ENCODE measurements around the gene CHD5. TPM values are rescaled to one million over a fixed set of nuclear protein-coding genes. Genes with fewer than 3 reads are reported as not detected.

The CHD5 gene
- polyA plus RNA-seq, 3 donors = 0.07 TPM; not detected in 2

DNA sequence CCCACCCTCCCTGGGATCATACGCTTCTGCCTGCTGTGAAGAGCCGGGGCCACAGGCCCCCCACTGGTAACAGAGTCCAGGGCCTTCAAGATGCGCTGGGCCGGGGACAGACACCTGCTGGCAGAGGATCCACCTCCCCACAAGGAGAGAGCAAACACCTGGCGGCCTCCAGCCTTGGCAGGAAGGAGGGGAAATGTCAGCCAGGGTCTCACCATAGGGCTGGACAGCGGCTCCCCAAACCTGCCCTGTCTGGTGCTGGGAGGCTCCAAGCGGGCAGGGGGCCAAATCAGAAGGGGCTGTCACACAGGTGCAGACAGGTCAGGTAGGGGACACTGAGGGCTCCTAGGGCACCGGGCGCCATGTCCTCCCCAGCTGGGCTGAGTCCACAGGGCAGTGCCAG lies 75.5 kb downstream of the CHD5 start:
- Mint-ChIP-seq H3K36me3 (no peaks in the 10 kb centered on the region), H3K27ac (no peak overlapping the region), H3K27me3 (ENCODE audit: low read depth in 3 of 3) (peaks cover 2 to 14% (median 5%) of the 10 kb centered on the region in 3 donors), H3K4me1 (peaks cover 3% of the 10 kb centered on the region), H3K4me3 (no peak overlapping the region), H3K9me3 (peaks cover 0 to 5% (median 0%) of the 10 kb centered on the region in 7 donors)
- TF ChIP-seq, protein P1, sequence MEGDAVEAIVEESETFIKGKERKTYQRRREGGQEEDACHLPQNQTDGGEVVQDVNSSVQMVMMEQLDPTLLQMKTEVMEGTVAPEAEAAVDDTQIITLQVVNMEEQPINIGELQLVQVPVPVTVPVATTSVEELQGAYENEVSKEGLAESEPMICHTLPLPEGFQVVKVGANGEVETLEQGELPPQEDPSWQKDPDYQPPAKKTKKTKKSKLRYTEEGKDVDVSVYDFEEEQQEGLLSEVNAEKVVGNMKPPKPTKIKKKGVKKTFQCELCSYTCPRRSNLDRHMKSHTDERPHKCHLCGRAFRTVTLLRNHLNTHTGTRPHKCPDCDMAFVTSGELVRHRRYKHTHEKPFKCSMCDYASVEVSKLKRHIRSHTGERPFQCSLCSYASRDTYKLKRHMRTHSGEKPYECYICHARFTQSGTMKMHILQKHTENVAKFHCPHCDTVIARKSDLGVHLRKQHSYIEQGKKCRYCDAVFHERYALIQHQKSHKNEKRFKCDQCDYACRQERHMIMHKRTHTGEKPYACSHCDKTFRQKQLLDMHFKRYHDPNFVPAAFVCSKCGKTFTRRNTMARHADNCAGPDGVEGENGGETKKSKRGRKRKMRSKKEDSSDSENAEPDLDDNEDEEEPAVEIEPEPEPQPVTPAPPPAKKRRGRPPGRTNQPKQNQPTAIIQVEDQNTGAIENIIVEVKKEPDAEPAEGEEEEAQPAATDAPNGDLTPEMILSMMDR (IDR thresholded peaks at IDR 0.05) = no peak
- no peak for DNase-seq
- Histone ChIP-seq H3K9ac (ENCODE audit: insufficient read depth, low read length, poor library complexity, severe bottlenecking) (no peak overlapping the region), H3K79me2 (ENCODE audit: insufficient read depth, low read length) (no peaks in the 10 kb centered on the region), H2AFZ (ENCODE audit: insufficient read depth, low read depth, low read length, poor library complexity, severe bottlenecking) (no peak overlapping the region), H3K4me2 (replicated peaks; ENCODE audit: extremely low read depth, low read length, poor library complexity, severe bottlenecking) (no peak overlapping the region), H3K4me3 (replicated peaks in 1 of 3; ENCODE audit: low read depth in 2 of 3, low read length in 3 of 3) (no peak overlapping the region), H3K9me3 (replicated peaks in 1 of 2; ENCODE audit: control insufficient read depth in 1 of 2, insufficient read depth in 1 of 2, low read length in 2 of 2) (no peaks in the 10 kb centered on the region), H3K27me3 (ENCODE audit: control insufficient read depth in 2 of 2, insufficient read depth in 2 of 2, low read length in 2 of 2) (no peaks in the 10 kb centered on the region), H4K20me1 (ENCODE audit: insufficient read depth, low read length) (peaks cover 17% of the 10 kb centered on the region), H3K4me1 (ENCODE audit: control insufficient read depth in 1 of 2, insufficient read depth in 2 of 2, low read length in 2 of 2) (no peaks in the 10 kb centered on the region), H3K36me3 (replicated peaks in 1 of 2; ENCODE audit: control insufficient read depth in 1 of 2, insufficient read depth in 2 of 2, low read length in 2 of 2) (no peaks in the 10 kb centered on the region), H3K27ac (ENCODE audit: low read depth in 1 of 2, low read length in 2 of 2) (no peak overlapping the region)
- 93% methylated on average over 5 of the region's 9 CpGs for WGBS (ENCODE audit: insufficient coverage)
- intact Hi-C loops (cut with micrococcal nuclease) = loop anchor here (10.0 kb wide), 1 partner anchor 140 kb away; the partner anchor contains the start of gene HES3 (in 2 of the 2)

GRCh38 chr1:6103854-6104530 lies 76.1 kb downstream of the CHD5 start:
- no peak overlapping the region for H2AFZ ChIP-seq (ENCODE audit: insufficient read depth, low read depth, low read length, poor library complexity, severe bottlenecking)
- no peak for DNase-seq
- H3K36me3 ChIP-seq (replicated peaks in 1 of 2; ENCODE audit: control insufficient read depth in 1 of 2, insufficient read depth in 2 of 2, low read length in 2 of 2) = peaks cover 5 to 6% of the 10 kb centered on the region in 2 donors
- H3K4me3 ChIP-seq (replicated peaks in 1 of 3; ENCODE audit: low read depth in 2 of 3, low read length in 3 of 3) = no peak overlapping the region
- H3K27ac ChIP-seq (ENCODE audit: low read depth in 1 of 2, low read length in 2 of 2) = no peak overlapping the region
- H3K4me1 ChIP-seq (ENCODE audit: control insufficient read depth in 1 of 2, insufficient read depth in 2 of 2, low read length in 2 of 2) = no peaks in the 10 kb centered on the region
- no peaks in the 10 kb centered on the region for H3K27me3 ChIP-seq (ENCODE audit: control insufficient read depth in 2 of 2, insufficient read depth in 2 of 2, low read length in 2 of 2)
- H3K9me3 Mint-ChIP-seq = peaks cover 0 to 5% (median 0%) of the 10 kb centered on the region in 7 donors
- H3K9me3 ChIP-seq (replicated peaks in 1 of 2; ENCODE audit: control insufficient read depth in 1 of 2, insufficient read depth in 1 of 2, low read length in 2 of 2) = no peaks in the 10 kb centered on the region
- H3K79me2 ChIP-seq (ENCODE audit: insufficient read depth, low read length) = no peaks in the 10 kb centered on the region
- peaks cover 3% of the 10 kb centered on the region for H3K4me1 Mint-ChIP-seq
- H3K27ac Mint-ChIP-seq = no peak overlapping the region
- intact Hi-C loops (cut with micrococcal nuclease) = loop anchor here (10.0 kb wide), 1 partner anchor 141 kb away; the partner anchor contains the start of gene HES3 (in 2 of the 2)
- H3K4me2 ChIP-seq (replicated peaks; ENCODE audit: extremely low read depth, low read length, poor library complexity, severe bottlenecking) = no peak overlapping the region
- H3K4me3 Mint-ChIP-seq = no peak overlapping the region
- H3K9ac ChIP-seq (ENCODE audit: insufficient read depth, low read length, poor library complexity, severe bottlenecking) = no peak overlapping the region
- TF ChIP-seq, protein P1 (IDR thresholded peaks at IDR 0.05) = no peak
- H3K27me3 Mint-ChIP-seq (ENCODE audit: low read depth in 3 of 3) = peaks cover 2 to 12% (median 5%) of the 10 kb centered on the region in 3 donors
- no peaks in the 10 kb centered on the region for H3K36me3 Mint-ChIP-seq
- 78% methylated on average over 8 of the region's 13 CpGs for WGBS (ENCODE audit: insufficient coverage)
- H4K20me1 ChIP-seq (ENCODE audit: insufficient read depth, low read length) = peaks cover 23% of the 10 kb centered on the region

All from CD14-positive monocyte (primary cell).